Endothelial cell of umbilical vein (primary cell): ENCODE data around the gene IFT27. TPM values are rescaled to one million over a fixed set of nuclear protein-coding genes. Genes with fewer than 3 reads are reported as not detected.

Experiments
- BruUV-seq: library from RNA; stranded (reverse); fragments of 400-500 nt; replicated peaks from 2 replicates; lab custom pipeline; 2021; lab: Mats Ljungman, UMichigan
- CTCF ChIA-PET: fragments of 300-600, 350-600 bp; sonication (Branson Sonifier 250); formaldehyde crosslinking; loops from one replicate; lab custom pipeline; 2021; ENCODE audit warnings: antibody characterized with exemption, inconsistent platforms; lab: Charles Lee
- POLR2A ChIA-PET: fragments of 300-600, 350-600 bp; sonication (Branson Sonifier 250); formaldehyde crosslinking; loops from one replicate; lab custom pipeline; 2021; ENCODE audit warnings: antibody characterized with exemption, inconsistent platforms; lab: Charles Lee
- DNase-seq: peaks from one replicate; pipeline ENCODE4 v3.0.0-alpha.2; 2011; ENCODE audit warnings: low read depth, low spot score
- FAIRE-seq: peaks from 2 replicates; lab custom pipeline; 2011; peaks lifted over from hg19 to GRCh38; lab: Jason Lieb, UNC
- H2AFZ ChIP-seq: 2 replicates; pipeline ENCODE4 v1.6.0; 2012; ENCODE audit warnings: low read depth, low read length, control low read depth, inconsistent platforms
- H3K27ac ChIP-seq: 2 replicates; pipeline ENCODE4 v1.5.1; 2011; ENCODE audit warnings: low read depth, mild to moderate bottlenecking, control low read depth, low read length, moderate library complexity; ENCODE audit not compliant: insufficient read depth
- H3K27me3 ChIP-seq, 2 experiments: 2 replicates each; pipeline versions ENCODE4 v1.6.0 to v1.6.1; 2011; ENCODE audit warnings: low read length in 2 of 2, mixed read lengths in 1 of 2; ENCODE audit not compliant: control insufficient read depth in 2 of 2, insufficient read depth in 2 of 2
- H3K36me3 ChIP-seq, 2 experiments: 2 replicates in 1 of 2; 3 replicates in 1 of 2; pipeline ENCODE4 v1.5.1; 2011; ENCODE audit warnings: low read length in 2 of 2, mild to moderate bottlenecking in 1 of 2, moderate library complexity in 1 of 2; ENCODE audit not compliant: control insufficient read depth in 2 of 2, insufficient read depth in 2 of 2; ENCODE audit errors: extremely low read depth in 1 of 2
- H3K4me1 ChIP-seq: 3 replicates; pipeline ENCODE4 v1.5.1; 2011; ENCODE audit warnings: mild to moderate bottlenecking, low read length; ENCODE audit not compliant: control insufficient read depth, insufficient read depth; ENCODE audit errors: extremely low read depth
- H3K4me2 ChIP-seq: 2 replicates; pipeline ENCODE4 v1.6.1; 2011; ENCODE audit warnings: low read length, control low read depth, mixed read lengths; ENCODE audit not compliant: insufficient read depth
- H3K4me3 ChIP-seq, 3 experiments: fragments of 200-600 bp in 1 of 3; sonication (generic), shearing (Covaris generic) in 1 of 3; replicated peaks in 1 of 3; 2 replicates each; pipeline ENCODE4 v1.5.1; 2011 to 2016; ENCODE audit warnings: control low read depth in 3 of 3, low read length in 3 of 3, mild to moderate bottlenecking in 2 of 3, inconsistent platforms in 1 of 3, low read depth in 1 of 3, moderate library complexity in 1 of 3; ENCODE audit not compliant: insufficient read depth in 1 of 3
- H3K79me2 ChIP-seq: 2 replicates; pipeline ENCODE4 v1.6.0; 2012; ENCODE audit warnings: low read length, inconsistent platforms; ENCODE audit not compliant: control insufficient read depth, insufficient read depth
- H3K9ac ChIP-seq: replicated peaks from 2 replicates; pipeline ENCODE3; 2011; ENCODE audit warnings: low read length, control low read depth; ENCODE audit not compliant: insufficient read depth; ENCODE audit errors: extremely low read depth
- H3K9me1 ChIP-seq: replicated peaks from 3 replicates; pipeline ENCODE4 v1.6.0; 2011; ENCODE audit warnings: mild to moderate bottlenecking, low read length; ENCODE audit not compliant: control insufficient read depth, insufficient read depth; ENCODE audit errors: extremely low read depth
- H3K9me3 ChIP-seq: replicated peaks from 2 replicates; pipeline ENCODE4 v1.5.1; 2012; ENCODE audit warnings: low read length, inconsistent platforms; ENCODE audit not compliant: control insufficient read depth, insufficient read depth
- H4K20me1 ChIP-seq: replicated peaks from 2 replicates; pipeline ENCODE3; 2011; ENCODE audit warnings: mild to moderate bottlenecking, low read length; ENCODE audit not compliant: control insufficient read depth, insufficient read depth; ENCODE audit errors: extremely low read depth
- CTCF ChIP-seq, 2 donors: IDR thresholded peaks; 1 replicate in 1 of 2; 2 replicates in 1 of 2; pipeline ENCODE4 v1.5.1; 2011; ENCODE audit warnings: low read length in 2 of 2, mild to moderate bottlenecking in 2 of 2, moderate library complexity in 2 of 2, control low read depth in 1 of 2, inconsistent platforms in 1 of 2, low read depth in 1 of 2; ENCODE audit not compliant: insufficient read depth in 1 of 2; ENCODE audit errors: extremely low read depth in 1 of 2
- EZH2 ChIP-seq: IDR thresholded peaks from 2 replicates; pipeline ENCODE4 v1.6.1; 2012; ENCODE audit warnings: borderline replicate concordance, low read depth, mild to moderate bottlenecking, moderate library complexity, low read length, inconsistent platforms; ENCODE audit not compliant: severe bottlenecking
- GATA2 ChIP-seq: IDR thresholded peaks from 2 replicates; pipeline ENCODE4 v1.7.0; 2011; ENCODE audit warnings: low read depth, mild to moderate bottlenecking, moderate library complexity, mixed read lengths, low read length; ENCODE audit not compliant: insufficient read length, insufficient read depth
- JUN ChIP-seq: IDR thresholded peaks from 2 replicates; pipeline ENCODE4 v1.6.1; 2011; ENCODE audit warnings: borderline replicate concordance, low read depth; ENCODE audit not compliant: insufficient read length, insufficient read depth
- MYC ChIP-seq: IDR thresholded peaks from one replicate; pipeline ENCODE4 v1.6.1; 2011; ENCODE audit warnings: mild to moderate bottlenecking, low read depth, low read length
- dilution Hi-C: fragments of 300-500 bp; cut with MboI; formaldehyde crosslinking; loops from one replicate; pipeline ENCODE4 v1.15.0; 2019; ENCODE audit warnings: low sequenced_read_pairs; ENCODE audit not compliant: extremely low pct_ligation_motif_present
- intact Hi-C: fragments of 100-400 bp; cut with micrococcal nuclease; formaldehyde crosslinking; loops from one replicate; pipeline ENCODE4 v1.10.0; 2022
- polyA plus RNA-seq, 4 experiments: library from polyadenylated mRNA; depleted of rRNA in 3 of 4; stranded (reverse) in 3 of 4; unstranded in 1 of 4; fragments of >200 nt; gene quantifications; 2 replicates each; pipeline versions ENCODE4 v1.2.1 to v1.2.3, GENCODE V29; 2011 to 2012; ENCODE audit warnings: missing spikeins in 1 of 4
- total RNA-seq: library from RNA; stranded (reverse); gene quantifications from 2 replicates; pipeline ENCODE4 v1.2.3, GENCODE V29; 2021

The IFT27 gene
- total and polyA plus RNA-seq, 2 donors (not counting 3 experiments of a cell fraction or from before 2014, with no cell fraction given) = 29.9 to 33.7 TPM

GRCh38 chr22:36762687-36763260, 13.1 kb downstream of the IFT27 start:
- FAIRE-seq = no peak
- intact Hi-C loops (no loop called here), dilution Hi-C loops (no loop called here)
- CTCF ChIA-PET = interaction anchor here (1.2 to 2.2 kb wide), 2 partner anchors 11 to 13 kb away, joined by 4 to 10 read pairs; partner anchors contain the start of gene IFT27
- no peaks in the 10 kb centered on the region for H3K9me3 ChIP-seq
- no peak overlapping the region for H2AFZ ChIP-seq
- no peaks in the 10 kb centered on the region for H3K4me1 ChIP-seq
- H3K27ac ChIP-seq = no peak overlapping the region
- POLR2A ChIA-PET = no interaction called here
- H4K20me1 ChIP-seq = no peaks in the 10 kb centered on the region
- TF ChIP-seq CTCF (IDR thresholded peaks at IDR 0.05; ENCODE audit: extremely low read depth in 1 of 2, insufficient read depth in 1 of 2, low read depth in 1 of 2, low read length in 2 of 2) = no peak
- TF ChIP-seq JUN = no peak
- TF ChIP-seq MYC = no peak
- no peak for TF ChIP-seq EZH2
- no peak for TF ChIP-seq GATA2
- no peak overlapping the region for H3K4me2 ChIP-seq
- no TSS peak for BruUV-seq
- H3K4me3 ChIP-seq = no peak overlapping the region
- H3K9me1 ChIP-seq = no peaks in the 10 kb centered on the region
- no peaks in the 10 kb centered on the region for H3K27me3 ChIP-seq
- no peak overlapping the region for H3K9ac ChIP-seq
- H3K79me2 ChIP-seq = no peaks in the 10 kb centered on the region
- DNase-seq = no peak
- peaks cover 0 to 13% of the 10 kb centered on the region in 2 experiments for H3K36me3 ChIP-seq
